Astrocyte (in vitro differentiated cells and primary cell): ENCODE results near the gene STARD8.

Experiments
- EZH2 ChIP-seq: IDR thresholded peaks from 2 replicates; pipeline ENCODE4 v1.6.1; 2012; ENCODE audit warnings: mild to moderate bottlenecking, low read length, inconsistent platforms; ENCODE audit not compliant: insufficient read depth
- TF ChIP-seq, protein P1 (sequence below): IDR thresholded peaks from 2 replicates; pipeline ENCODE4 v1.5.1; 2011; ENCODE audit warnings: low read depth, mild to moderate bottlenecking, inconsistent platforms, low read length, moderate library complexity; ENCODE audit not compliant: insufficient read depth

DNA sequence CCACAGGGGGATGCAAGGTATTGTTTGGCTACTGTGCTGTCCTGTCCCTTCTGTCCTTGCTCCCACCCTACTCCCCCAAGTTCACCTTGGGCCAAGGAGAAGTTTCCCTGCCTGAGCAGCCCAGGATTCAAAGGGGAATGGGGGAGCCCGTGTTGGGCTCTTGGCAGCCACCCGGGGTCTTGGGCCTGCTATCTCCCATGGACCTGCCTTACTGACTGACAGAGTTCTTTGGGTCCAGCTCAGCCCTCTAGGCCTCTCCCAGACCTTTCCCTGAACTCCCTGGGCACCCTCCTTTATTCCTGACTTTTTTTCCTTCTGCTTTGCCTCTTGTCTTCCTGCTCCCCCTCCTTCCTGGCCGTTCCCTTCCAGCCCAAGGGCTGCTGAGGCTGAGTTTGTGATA is 67.4 kb downstream of the STARD8 start:
- TF ChIP-seq, protein P1, sequence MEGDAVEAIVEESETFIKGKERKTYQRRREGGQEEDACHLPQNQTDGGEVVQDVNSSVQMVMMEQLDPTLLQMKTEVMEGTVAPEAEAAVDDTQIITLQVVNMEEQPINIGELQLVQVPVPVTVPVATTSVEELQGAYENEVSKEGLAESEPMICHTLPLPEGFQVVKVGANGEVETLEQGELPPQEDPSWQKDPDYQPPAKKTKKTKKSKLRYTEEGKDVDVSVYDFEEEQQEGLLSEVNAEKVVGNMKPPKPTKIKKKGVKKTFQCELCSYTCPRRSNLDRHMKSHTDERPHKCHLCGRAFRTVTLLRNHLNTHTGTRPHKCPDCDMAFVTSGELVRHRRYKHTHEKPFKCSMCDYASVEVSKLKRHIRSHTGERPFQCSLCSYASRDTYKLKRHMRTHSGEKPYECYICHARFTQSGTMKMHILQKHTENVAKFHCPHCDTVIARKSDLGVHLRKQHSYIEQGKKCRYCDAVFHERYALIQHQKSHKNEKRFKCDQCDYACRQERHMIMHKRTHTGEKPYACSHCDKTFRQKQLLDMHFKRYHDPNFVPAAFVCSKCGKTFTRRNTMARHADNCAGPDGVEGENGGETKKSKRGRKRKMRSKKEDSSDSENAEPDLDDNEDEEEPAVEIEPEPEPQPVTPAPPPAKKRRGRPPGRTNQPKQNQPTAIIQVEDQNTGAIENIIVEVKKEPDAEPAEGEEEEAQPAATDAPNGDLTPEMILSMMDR = no peak
- no peak for TF ChIP-seq EZH2
